A549 (cell line): ENCODE measurements around the gene FBXO22. TPM values are rescaled to one million over a fixed set of nuclear protein-coding genes. Genes with fewer than 3 reads are reported as not detected.

Experiments
- ATAC-seq, 2 experiments: fragments of 200-7000 bp in 1 of 2; fragments of >200 bp in 1 of 2; cut with Nextera tagmentation in 1 of 2; cut with Tn5 transposase in 1 of 2; 3 replicates each; pipeline versions ENCODE4 v1.8.0 to v1.9.1; 2018 to 2020; ENCODE audit warnings: mild to moderate bottlenecking in 1 of 2, moderate library complexity in 1 of 2
- CTCF ChIA-PET: fragments of 300-600 bp; sonication (Branson Sonifier 250); formaldehyde crosslinking; extraction: SDS; loops from one replicate; lab custom pipeline; 2021; ENCODE audit warnings: antibody characterized with exemption, inconsistent platforms; lab: Yijun Ruan, JAX
- POLR2A ChIA-PET: fragments of 350-600 bp; formaldehyde crosslinking; extraction: SDS; loops from one replicate; lab custom pipeline; 2021; ENCODE audit warnings: antibody characterized with exemption, inconsistent platforms; lab: Yijun Ruan, JAX
- DNase-seq, 2 experiments: peaks; one replicate each; pipeline versions ENCODE4 v3.0.0 to v3.0.0-alpha.2; 2011 to 2016; ENCODE audit warnings: low read depth in 1 of 2, low spot score in 1 of 2
- FAIRE-seq: peaks from 2 replicates; lab custom pipeline; 2011; peaks lifted over from hg19 to GRCh38; lab: Jason Lieb, UNC
- H3K27ac ChIP-seq, 2 experiments: fragments of >200 bp; sonication (Bioruptor Twin); formaldehyde crosslinking; 3 replicates each; pipeline ENCODE4 v1.5.1; 2016 to 2017
- H3K4me1 ChIP-seq: fragments of >200 bp; sonication (Bioruptor Twin); formaldehyde crosslinking; 3 replicates; pipeline ENCODE4 v1.6.1; 2016
- H3K4me2 ChIP-seq: fragments of >200 bp; sonication (Bioruptor Twin); formaldehyde crosslinking; 3 replicates; pipeline ENCODE4 v1.6.1; 2016
- H3K4me3 ChIP-seq: fragments of >200 bp; sonication (Bioruptor Twin); formaldehyde crosslinking; 3 replicates; pipeline ENCODE4 v1.5.1; 2016
- H3K9me3 ChIP-seq: fragments of >200 bp; sonication (Bioruptor Twin); formaldehyde crosslinking; 3 replicates; pipeline ENCODE4 v1.6.1; 2016
- BHLHE40 ChIP-seq: IDR thresholded peaks from 2 replicates; pipeline ENCODE4 v1.6.1; 2012; ENCODE audit warnings: low read depth, low read length, inconsistent platforms
- CBX2 ChIP-seq: fragments of 200-600 bp; sonication (generic); IDR thresholded peaks from 2 replicates; pipeline ENCODE4 v1.6.1; 2016; ENCODE audit warnings: low read depth, mild to moderate bottlenecking, borderline replicate concordance
- CEBPB ChIP-seq, 2 experiments: fragments of >200 bp in 1 of 2; sonication (Bioruptor Twin) in 1 of 2; formaldehyde crosslinking in 1 of 2; IDR thresholded peaks; 2 replicates each; pipeline ENCODE4 v1.6.1; 2012 to 2016
- CHD2 ChIP-seq: fragments of 150-350 bp; IDR thresholded peaks from 2 replicates; pipeline ENCODE4 v1.6.1; 2014; ENCODE audit warnings: low read length; ENCODE audit not compliant: partially characterized antibody
- CHD4 ChIP-seq: fragments of 200-600 bp; sonication (generic); IDR thresholded peaks from 2 replicates; pipeline ENCODE4 v1.6.1; 2016; ENCODE audit warnings: antibody characterized with exemption, mild to moderate bottlenecking, borderline replicate concordance
- E2F6 ChIP-seq: IDR thresholded peaks from 2 replicates; pipeline ENCODE4 v1.6.1; 2012; ENCODE audit warnings: low read depth, borderline replicate concordance
- EHF ChIP-seq: fragments of 250-450 bp; sonication (Bioruptor Pico); IDR thresholded peaks from 2 replicates; pipeline ENCODE4 v1.5.0; 2020; ENCODE audit warnings: mild to moderate bottlenecking
- EHMT2 ChIP-seq: fragments of 200-600 bp; sonication (generic); IDR thresholded peaks from 2 replicates; pipeline ENCODE4 v1.6.1; 2016; ENCODE audit warnings: antibody characterized with exemption, low read depth, mild to moderate bottlenecking, moderate library complexity
- FOSB ChIP-seq: fragments of 250-450 bp; sonication (Bioruptor Pico); IDR thresholded peaks from 2 replicates; pipeline ENCODE4 v1.5.0; 2020; ENCODE audit warnings: mild to moderate bottlenecking, moderate library complexity
- FOSL2 ChIP-seq, 2 experiments: fragments of 450-650 bp in 1 of 2; fragments of >200 bp in 1 of 2; sonication (Bioruptor Twin) in 1 of 2; formaldehyde crosslinking; IDR thresholded peaks; 2 replicates each; pipeline versions ENCODE4 v1.5.0 to v1.6.1; 2016 to 2020; ENCODE audit warnings: mild to moderate bottlenecking in 1 of 2, moderate library complexity in 1 of 2
- HOXA7 ChIP-seq: fragments of 250-450 bp; sonication (Bioruptor Pico); IDR thresholded peaks from 2 replicates; pipeline ENCODE4 v1.5.0; 2020; ENCODE audit warnings: mild to moderate bottlenecking, moderate library complexity
- KDM5A ChIP-seq: fragments of 200-600 bp; sonication (generic); IDR thresholded peaks from 2 replicates; pipeline ENCODE4 v1.6.1; 2016; ENCODE audit warnings: antibody characterized with exemption, mild to moderate bottlenecking
- MAFK ChIP-seq: fragments of 450-650 bp; IDR thresholded peaks from 2 replicates; pipeline ENCODE4 v1.6.1; 2014; ENCODE audit not compliant: partially characterized antibody
- MYC ChIP-seq: IDR thresholded peaks from 2 replicates; pipeline ENCODE4 v1.6.1; 2012; ENCODE audit warnings: mild to moderate bottlenecking, inconsistent platforms, low read length, improper control_type of control experiment, borderline replicate concordance
- NFE2L2 ChIP-seq: fragments of 150-350 bp; conservative IDR thresholded peaks from 2 replicates; pipeline ENCODE4 v1.6.1; 2014; ENCODE audit warnings: low read length
- PBX3 ChIP-seq: IDR thresholded peaks from 2 replicates; pipeline ENCODE4 v1.6.1; 2012
- PHF8 ChIP-seq: fragments of 200-600 bp; sonication (generic); IDR thresholded peaks from 2 replicates; pipeline ENCODE4 v1.6.1; 2016; ENCODE audit warnings: low read depth, mild to moderate bottlenecking, antibody characterized with exemption, moderate library complexity, borderline replicate concordance
- POLR2AphosphoS2 ChIP-seq: conservative IDR thresholded peaks from 2 replicates; pipeline ENCODE4 v1.6.1; 2012; ENCODE audit warnings: low read length, improper control_type of control experiment, inconsistent platforms
- SMC3 ChIP-seq: fragments of >200 bp; sonication (Bioruptor Twin); formaldehyde crosslinking; IDR thresholded peaks from 3 replicates; pipeline ENCODE4 v1.6.1; 2018; ENCODE audit warnings: inconsistent platforms
- TFCP2L1 ChIP-seq: fragments of 250-450 bp; sonication (Bioruptor Pico); IDR thresholded peaks from 2 replicates; pipeline ENCODE4 v1.5.0; 2021; ENCODE audit warnings: mild to moderate bottlenecking
- TP53 ChIP-seq: fragments of 250-450 bp; sonication (Bioruptor Pico); IDR thresholded peaks from 2 replicates; pipeline ENCODE4 v1.5.0; 2021; ENCODE audit warnings: mild to moderate bottlenecking, moderate library complexity
- ZFP36 ChIP-seq: fragments of 450-650 bp; IDR thresholded peaks from 2 replicates; pipeline ENCODE4 v1.6.1; 2014; ENCODE audit warnings: borderline replicate concordance; ENCODE audit not compliant: partially characterized antibody
- ZNF302 ChIP-seq: fragments of 250-450 bp; sonication (Bioruptor Pico); IDR thresholded peaks from 2 replicates; pipeline ENCODE4 v1.9.0; 2021; ENCODE audit warnings: inconsistent platforms, mild to moderate bottlenecking, moderate library complexity
- WGBS: methylation state at CpG from one replicate; pipeline ENCODE4 v1.1.6; 2017; ENCODE audit errors: missing lambda C conversion rate; 5-methylcytosine and 5-hydroxymethylcytosine counted together
- polyA plus RNA-seq, 4 experiments: library from polyadenylated mRNA; depleted of rRNA in 3 of 4; stranded (reverse); fragments of >200 nt; fragmentation: RNase III in 1 of 4; extraction: RNeasy Plus Mini Kit Qiagen cat#74134 plus additional on column Dnase treatment in 1 of 4; gene quantifications; 2 replicates in 3 of 4; 3 replicates in 1 of 4; pipeline ENCODE4 v1.2.3, GENCODE V29; 2011 to 2017

The FBXO22 gene
- polyA plus RNA-seq, 2 of the 4 experiments (the other 2 are of a cell fraction): 75.1 to 133 TPM

- Histone ChIP-seq H3K4me2 (no peak overlapping the region), H3K4me1 (no peaks in the 10 kb centered on the region), H3K4me3 (no peak overlapping the region), H3K9me3 (no peaks in the 10 kb centered on the region), H3K27ac (no peak overlapping the region)
- CTCF ChIA-PET: no interaction called here
- ATAC-seq (no peak), FAIRE-seq (no peak), DNase-seq (no peak)
- TF ChIP-seq KDM5A: no peak
- TF ChIP-seq POLR2AphosphoS2: no peak
- no peak for TF ChIP-seq EHMT2
- TF ChIP-seq CBX2: no peak
- TF ChIP-seq E2F6: no peak
- no peak for TF ChIP-seq BHLHE40
- no peak for TF ChIP-seq TP53 (CRISPR knock-in tag)
- TF ChIP-seq ZNF302 (CRISPR knock-in tag): no peak
- no peak for TF ChIP-seq MYC
- POLR2A ChIA-PET: no interaction called here
Measured at GRCh38 chr15:75857886-75858285, 45.8 kb upstream of the FBXO22 start.

GRCh38 chr15:75861750-75862402, 41.8 kb upstream of the FBXO22 start:
- ChIA-PET CTCF (no interaction called here), POLR2A (no interaction called here)
- H3K9me3 ChIP-seq: no peaks in the 10 kb centered on the region
- TF ChIP-seq FOSL2 (IDR thresholded peaks at IDR 0.05) (no peak), FOSL2 (CRISPR knock-in tag; IDR thresholded peaks at IDR 0.05) (no peak), SMC3 (no peak), MAFK (no peak), ZFP36 (no peak), EHF (CRISPR knock-in tag) (no peak), CHD4 (no peak), HOXA7 (CRISPR knock-in tag) (no peak), PBX3 (no peak), NFE2L2 (no peak), FOSB (CRISPR knock-in tag) (no peak), PHF8 (no peak)
- 92% methylated on average over 6 of the region's 6 CpGs for WGBS
- no peak overlapping the region for H3K27ac ChIP-seq
- FAIRE-seq: no peak
- ATAC-seq: no peak
- DNase-seq: no peak
- peaks cover 8% of the 10 kb centered on the region; the same call in 1 of the 3 replicates for H3K4me1 ChIP-seq
- H3K4me2 ChIP-seq: no peak overlapping the region
- no peak overlapping the region for H3K4me3 ChIP-seq

GRCh38 chr15:75862796-75863195, 40.9 kb upstream of the FBXO22 start:
- Histone ChIP-seq H3K4me1 (peaks cover 8% of the 10 kb centered on the region; the same call in 1 of the 3 replicates), H3K27ac (no peak overlapping the region), H3K9me3 (no peaks in the 10 kb centered on the region), H3K4me3 (no peak overlapping the region), H3K4me2 (no peak overlapping the region)
- ChIA-PET CTCF (interaction anchor here (0.6 to 0.7 kb wide), 2 partner anchors 360 to 379 kb away, joined by 4 read pairs; no protein-coding TSS in a partner anchor), POLR2A (no interaction called here)
- FAIRE-seq: no peak
- no peak for TF ChIP-seq TP53 (CRISPR knock-in tag)
- TF ChIP-seq MAFK: no peak
- TF ChIP-seq FOSB (CRISPR knock-in tag): no peak
- no peak for TF ChIP-seq CEBPB (IDR thresholded peaks at IDR 0.05)
- TF ChIP-seq FOSL2 (IDR thresholded peaks at IDR 0.05): no peak
- TF ChIP-seq FOSL2 (CRISPR knock-in tag; IDR thresholded peaks at IDR 0.05): no peak
- no peak for TF ChIP-seq CHD2
- TF ChIP-seq PBX3: no peak
- TF ChIP-seq TFCP2L1 (CRISPR knock-in tag): no peak
- no peak for TF ChIP-seq EHMT2
- DNase-seq: no peak
- ATAC-seq: no peak
- 88% methylated on average over 1 of the region's 1 CpG for WGBS
